DND-41 (cell line): ENCODE data around the gene CENPA.

Source experiments
- CTCF ChIP-seq: IDR thresholded peaks from 2 replicates; pipeline ENCODE4 v1.5.1; 2012; ENCODE audit warnings: borderline replicate concordance, low read length, moderate library complexity, mild to moderate bottlenecking; ENCODE audit not compliant: poor library complexity, severe bottlenecking; ENCODE audit errors: extremely low read depth
- EZH2 ChIP-seq: IDR thresholded peaks from 3 replicates; pipeline ENCODE4 v1.6.1; 2012; ENCODE audit warnings: borderline replicate concordance, low read depth, mild to moderate bottlenecking, moderate library complexity, low read length, inconsistent platforms; ENCODE audit not compliant: severe bottlenecking

DNA sequence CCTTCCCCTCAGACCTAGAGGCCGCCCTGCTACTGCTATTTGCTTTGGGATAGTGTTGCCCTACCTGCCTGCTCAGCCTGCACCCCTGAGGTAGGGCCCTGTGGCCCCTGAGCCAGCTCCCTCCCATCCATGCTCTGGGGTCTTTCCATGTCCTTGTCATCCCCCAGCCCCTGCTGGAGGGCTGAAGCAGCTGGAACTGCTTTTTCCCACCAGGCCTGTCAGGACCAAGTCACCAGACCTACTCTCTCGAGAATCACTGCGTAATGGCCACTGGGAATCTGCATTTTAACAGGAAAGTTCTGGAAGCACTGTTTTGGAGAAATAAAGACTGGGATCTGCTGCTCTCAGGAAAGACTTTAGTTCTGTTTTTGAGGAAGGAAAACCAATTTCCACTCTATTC is 42.0 kb upstream of the CENPA start:
- TF ChIP-seq CTCF (no peak), EZH2 (no peak)
